Brain microvascular endothelial cell (primary cell): ENCODE results near the gene ZNF600.
"Not testable (repeated sequence)": the region's sequence is repeated elsewhere in the genome, so short reads cannot be mapped to it uniquely, and the experiment has no call there.

Source experiments
- DNase-seq: peaks from one replicate; pipeline ENCODE4 v3.0.0-alpha.2; 2020
- H3K27ac ChIP-seq: fragments of 250-450 bp; sonication (Bioruptor Pico); 2 replicates; pipeline ENCODE4 v1.5.1; 2020; ENCODE audit warnings: mild to moderate bottlenecking, moderate library complexity
- H3K27me3 ChIP-seq: fragments of 250-450 bp; sonication (Bioruptor Pico); replicated peaks from 2 replicates; pipeline ENCODE4 v1.5.1; 2020; ENCODE audit warnings: mild to moderate bottlenecking
- H3K36me3 ChIP-seq: fragments of 250-450 bp; sonication (Bioruptor Pico); replicated peaks from 2 replicates; pipeline ENCODE4 v1.5.1; 2020; ENCODE audit warnings: mild to moderate bottlenecking
- H3K4me3 ChIP-seq: 2 replicates; pipeline ENCODE4 v1.5.1; 2011; ENCODE audit warnings: low read depth, mild to moderate bottlenecking, control low read depth, low read length, moderate library complexity
- CTCF ChIP-seq: IDR thresholded peaks from 2 replicates; pipeline ENCODE4 v1.5.1; 2011; ENCODE audit warnings: low read depth, mild to moderate bottlenecking, moderate library complexity, low read length, control low read depth, inconsistent platforms; ENCODE audit errors: missing control alignments
- in situ Hi-C: cut with HindIII; loops from 2 replicates; pipeline ENCODE4 v1.10.0; 2017; ENCODE audit warnings: low sequenced_read_pairs, low pct_ligation_motif_present

ZNF600 gene

GRCh38 chr19:52809801-52810200 is 23.2 kb upstream of the ZNF600 start:
- Histone ChIP-seq H3K27me3 (no peaks in the 10 kb centered on the region), H3K4me3 (no peak overlapping the region), H3K36me3 (peaks cover 19% of the 10 kb centered on the region), H3K27ac (no peak overlapping the region)
- in situ Hi-C loops: no loop called here
- no peak for TF ChIP-seq CTCF
- no peak for DNase-seq

- H3K27me3 ChIP-seq, H3K4me3 ChIP-seq, H3K27ac ChIP-seq, in situ Hi-C loops, DNase-seq: not testable (repeated sequence)
- H3K36me3 ChIP-seq: peaks cover 27% of the 10 kb centered on the region
Observed at GRCh38 chr19:52799950-52800640, 13.5 kb upstream of the ZNF600 start.

GRCh38 chr19:52789440-52789839 is 2.8 kb upstream of the ZNF600 start:
- no peak overlapping the region for H3K27ac ChIP-seq
- no peak for DNase-seq
- no peaks in the 10 kb centered on the region for H3K36me3 ChIP-seq
- no peak overlapping the region for H3K4me3 ChIP-seq
- in situ Hi-C loops: no loop called here
- no peaks in the 10 kb centered on the region for H3K27me3 ChIP-seq
- TF ChIP-seq CTCF: no peak

- H3K27me3 ChIP-seq: no peaks in the 10 kb centered on the region
- no peak overlapping the region for H3K27ac ChIP-seq
- no peak for DNase-seq
- H3K36me3 ChIP-seq: no peaks in the 10 kb centered on the region
- in situ Hi-C loops: no loop called here
- peak overlapping the region; percentile 67 for H3K4me3 ChIP-seq
- TF ChIP-seq CTCF: no peak
Observed at GRCh38 chr19:52786078-52786463, 520 bp downstream of the ZNF600 start.

- Histone ChIP-seq H3K4me3 (no peak overlapping the region), H3K27me3 (no peaks in the 10 kb centered on the region), H3K27ac (no peak overlapping the region), H3K36me3 (no peaks in the 10 kb centered on the region)
- TF ChIP-seq CTCF: no peak
- DNase-seq: no peak
- in situ Hi-C loops: no loop called here
Observed at GRCh38 chr19:52785506-52785905, 1.1 kb downstream of the ZNF600 start.

GRCh38 chr19:52782864-52783263 is 3.7 kb downstream of the ZNF600 start:
- H3K27ac ChIP-seq, DNase-seq, H3K36me3 ChIP-seq, H3K4me3 ChIP-seq, H3K27me3 ChIP-seq, in situ Hi-C loops: not testable (repeated sequence)

GRCh38 chr19:52778811-52779210 is 7.8 kb downstream of the ZNF600 start:
- Histone ChIP-seq H3K4me3 (no peak overlapping the region), H3K27ac (no peak overlapping the region), H3K36me3 (no peaks in the 10 kb centered on the region), H3K27me3 (no peaks in the 10 kb centered on the region)
- DNase-seq: peak; percentile 0
- in situ Hi-C loops: no loop called here
- no peak for TF ChIP-seq CTCF

GRCh38 chr19:52756447-52756846 is 30.1 kb downstream of the ZNF600 start:
- H3K27me3 ChIP-seq, H3K27ac ChIP-seq, DNase-seq, in situ Hi-C loops, H3K4me3 ChIP-seq, H3K36me3 ChIP-seq: not testable (repeated sequence)
